Measurements from ENCODE around the gene CSNK1G3. TPM values are rescaled to one million over a fixed set of nuclear protein-coding genes. Genes with fewer than 3 reads are reported as not detected.

CSNK1G3 gene
- polyA plus RNA-seq, 1 donor (not counting 4 experiments of a cell fraction or from before 2014, with no cell fraction given), result 34.0 TPM

DNA sequence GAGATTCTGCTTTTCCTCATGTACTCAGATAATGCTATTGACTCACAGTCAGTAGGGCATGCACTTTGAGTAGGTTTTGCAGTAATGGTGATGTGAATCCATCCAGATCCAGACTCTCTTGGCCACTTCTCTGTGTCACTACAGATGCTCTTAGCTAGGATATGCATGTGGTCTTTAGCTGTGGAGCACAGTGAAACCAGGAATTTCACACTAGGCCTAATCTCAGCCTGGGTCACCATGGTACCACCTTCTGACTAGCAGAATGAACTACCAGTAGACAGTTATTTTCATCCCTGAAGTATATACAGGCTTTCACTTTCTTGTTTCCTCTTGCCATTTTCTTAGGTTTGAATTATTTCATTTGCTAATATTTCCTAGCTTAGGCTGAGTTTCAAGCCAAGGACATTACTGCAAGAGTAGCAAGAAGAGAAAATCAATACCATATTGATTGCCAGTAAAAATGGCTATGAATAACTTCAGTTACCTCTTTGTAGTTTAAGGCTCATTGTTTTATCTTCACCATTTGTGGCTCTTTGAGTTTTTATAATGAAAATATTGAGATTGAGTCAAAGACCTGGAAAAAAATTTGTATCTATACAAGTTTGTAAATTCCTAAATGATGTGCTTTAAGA is 28.4 kb upstream of the CSNK1G3 start:
- Histone ChIP-seq H3K9ac (ENCODE audit: control insufficient read depth, extremely low read depth, insufficient read depth, low read length) (no peak overlapping the region), H3K79me2 (ENCODE audit: control insufficient read depth, insufficient read depth, low read length) (no peaks in the 10 kb centered on the region), H3K4me1 (ENCODE audit: control insufficient read depth, extremely low read depth, insufficient read depth, low read length) (peaks cover 7% of the 10 kb centered on the region), H3K9me3 (ENCODE audit: control insufficient read depth, low read depth, low read length) (no peaks in the 10 kb centered on the region), H3K36me3 (ENCODE audit: control insufficient read depth in 2 of 2, extremely low read depth in 1 of 2, insufficient read depth in 2 of 2, low read length in 2 of 2) (no peaks in the 10 kb centered on the region), H3K4me2 (ENCODE audit: control insufficient read depth, extremely low read depth, insufficient read depth, low read depth, low read length) (no peak overlapping the region), H3K4me3 (ENCODE audit: control insufficient read depth in 2 of 3, extremely low read depth in 1 of 3, insufficient read depth in 2 of 3, low read depth in 1 of 3, low read length in 3 of 3) (no peak overlapping the region), H3K27ac (ENCODE audit: control insufficient read depth, insufficient read depth, low read length) (no peak overlapping the region), H2AFZ (ENCODE audit: control insufficient read depth, low read length) (no peak overlapping the region), H3K9me1 (ENCODE audit: control insufficient read depth, extremely low read depth, insufficient read depth, low read length) (no peaks in the 10 kb centered on the region), H4K20me1 (ENCODE audit: control insufficient read depth, extremely low read depth, insufficient read depth, low read length) (no peaks in the 10 kb centered on the region), H3K27me3 (ENCODE audit: control insufficient read depth, extremely low read depth, insufficient read depth, low read length) (no peaks in the 10 kb centered on the region)
- peak; percentile 44 for FAIRE-seq
- TF ChIP-seq, protein P1, sequence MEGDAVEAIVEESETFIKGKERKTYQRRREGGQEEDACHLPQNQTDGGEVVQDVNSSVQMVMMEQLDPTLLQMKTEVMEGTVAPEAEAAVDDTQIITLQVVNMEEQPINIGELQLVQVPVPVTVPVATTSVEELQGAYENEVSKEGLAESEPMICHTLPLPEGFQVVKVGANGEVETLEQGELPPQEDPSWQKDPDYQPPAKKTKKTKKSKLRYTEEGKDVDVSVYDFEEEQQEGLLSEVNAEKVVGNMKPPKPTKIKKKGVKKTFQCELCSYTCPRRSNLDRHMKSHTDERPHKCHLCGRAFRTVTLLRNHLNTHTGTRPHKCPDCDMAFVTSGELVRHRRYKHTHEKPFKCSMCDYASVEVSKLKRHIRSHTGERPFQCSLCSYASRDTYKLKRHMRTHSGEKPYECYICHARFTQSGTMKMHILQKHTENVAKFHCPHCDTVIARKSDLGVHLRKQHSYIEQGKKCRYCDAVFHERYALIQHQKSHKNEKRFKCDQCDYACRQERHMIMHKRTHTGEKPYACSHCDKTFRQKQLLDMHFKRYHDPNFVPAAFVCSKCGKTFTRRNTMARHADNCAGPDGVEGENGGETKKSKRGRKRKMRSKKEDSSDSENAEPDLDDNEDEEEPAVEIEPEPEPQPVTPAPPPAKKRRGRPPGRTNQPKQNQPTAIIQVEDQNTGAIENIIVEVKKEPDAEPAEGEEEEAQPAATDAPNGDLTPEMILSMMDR (optimal IDR thresholded peaks at IDR 0.05 in 1 of 3, IDR thresholded peaks at IDR 0.05 in 1 of 3, conservative IDR thresholded peaks at IDR 0.05 in 1 of 3; ENCODE audit: extremely low read depth in 1 of 3, insufficient read depth in 2 of 3, low read length in 3 of 3), result no peak
- dilution Hi-C loops (cut with MboI; ENCODE audit: extremely low pct_ligation_motif_present, low sequenced_read_pairs), result no loop called here
- DNase-seq (ENCODE audit: low read depth, low spot score), result no peak

DNA sequence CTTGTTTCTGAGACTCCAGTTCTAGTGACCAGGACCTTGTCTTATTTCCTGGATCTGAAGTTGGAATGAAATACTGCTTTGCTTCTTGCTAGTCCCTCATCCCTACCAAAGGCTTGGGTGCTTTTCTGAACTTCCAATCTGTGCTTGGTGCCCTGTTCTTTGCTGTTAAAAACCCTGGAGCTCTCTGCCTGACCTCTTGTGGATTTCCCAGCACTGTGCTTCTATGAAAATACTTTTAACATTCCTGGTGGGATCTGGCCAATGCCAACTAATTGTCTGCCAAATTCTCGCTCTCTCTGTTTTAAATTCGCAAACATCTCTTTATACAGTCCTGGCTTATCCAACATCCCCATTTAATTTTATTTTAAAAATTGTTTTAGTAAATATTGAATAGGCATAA is 26.7 kb upstream of the CSNK1G3 start:
- Histone ChIP-seq H3K27me3 (ENCODE audit: control insufficient read depth, extremely low read depth, insufficient read depth, low read length) (no peaks in the 10 kb centered on the region), H3K9me1 (ENCODE audit: control insufficient read depth, extremely low read depth, insufficient read depth, low read length) (no peaks in the 10 kb centered on the region), H3K36me3 (ENCODE audit: control insufficient read depth in 2 of 2, extremely low read depth in 1 of 2, insufficient read depth in 2 of 2, low read length in 2 of 2) (no peaks in the 10 kb centered on the region), H3K9ac (ENCODE audit: control insufficient read depth, extremely low read depth, insufficient read depth, low read length) (no peak overlapping the region), H4K20me1 (ENCODE audit: control insufficient read depth, extremely low read depth, insufficient read depth, low read length) (no peaks in the 10 kb centered on the region), H3K4me2 (ENCODE audit: control insufficient read depth, extremely low read depth, insufficient read depth, low read depth, low read length) (no peak overlapping the region), H3K79me2 (ENCODE audit: control insufficient read depth, insufficient read depth, low read length) (no peaks in the 10 kb centered on the region), H3K4me3 (ENCODE audit: control insufficient read depth in 2 of 3, extremely low read depth in 1 of 3, insufficient read depth in 2 of 3, low read depth in 1 of 3, low read length in 3 of 3) (no peak overlapping the region), H3K9me3 (ENCODE audit: control insufficient read depth, low read depth, low read length) (no peaks in the 10 kb centered on the region), H2AFZ (ENCODE audit: control insufficient read depth, low read length) (no peak overlapping the region), H3K4me1 (ENCODE audit: control insufficient read depth, extremely low read depth, insufficient read depth, low read length) (peaks cover 7% of the 10 kb centered on the region), H3K27ac (ENCODE audit: control insufficient read depth, insufficient read depth, low read length) (no peak overlapping the region)
- DNase-seq (ENCODE audit: low read depth, low spot score) (no peak), FAIRE-seq (no peak)
- dilution Hi-C loops (cut with MboI; ENCODE audit: extremely low pct_ligation_motif_present, low sequenced_read_pairs), result no loop called here
- TF ChIP-seq, protein P1 (optimal IDR thresholded peaks at IDR 0.05 in 1 of 3, IDR thresholded peaks at IDR 0.05 in 1 of 3, conservative IDR thresholded peaks at IDR 0.05 in 1 of 3; ENCODE audit: extremely low read depth in 1 of 3, insufficient read depth in 2 of 3, low read length in 3 of 3), result no peak
- TF ChIP-seq EZH2 (IDR thresholded peaks at IDR 0.05; ENCODE audit: low read length), result no peak

All from keratinocyte (primary cell).